ENCODE results near the gene TBL1X.
"Not testable (repeated sequence)": the region's sequence is repeated elsewhere in the genome, so short reads cannot be mapped to it uniquely, and the experiment has no call there.

The TBL1X gene

GRCh38 chrX:9525511-9526248 lies 60.8 kb downstream of the TBL1X start:
- Histone ChIP-seq H3K9me3 (ENCODE audit: control insufficient read depth, insufficient read depth, low read length) (no peaks in the 10 kb centered on the region), H3K36me3 (ENCODE audit: insufficient read depth, low read length) (no peaks in the 10 kb centered on the region), H3K9ac (ENCODE audit: low read depth, low read length) (no peak overlapping the region; the same call in 1 of the 2 replicates), H3K4me1 (ENCODE audit: insufficient read depth, low read length) (peaks cover 28% of the 10 kb centered on the region)

- Histone ChIP-seq H3K36me3 (ENCODE audit: insufficient read depth, low read length) (no peaks in the 10 kb centered on the region), H3K4me1 (ENCODE audit: insufficient read depth, low read length) (peaks cover 28% of the 10 kb centered on the region), H3K9ac (ENCODE audit: low read depth, low read length) (no peak overlapping the region), H3K9me3 (ENCODE audit: control insufficient read depth, insufficient read depth, low read length) (no peaks in the 10 kb centered on the region)
These were observed 62.1 kb downstream of the TBL1X start for GRCh38 chrX:9526965-9527364.

- H3K4me1 ChIP-seq (ENCODE audit: insufficient read depth, low read length): peaks cover 39% of the 10 kb centered on the region
- H3K36me3 ChIP-seq (ENCODE audit: insufficient read depth, low read length): no peaks in the 10 kb centered on the region
- no peak overlapping the region for H3K9ac ChIP-seq (ENCODE audit: low read depth, low read length)
- no peaks in the 10 kb centered on the region for H3K9me3 ChIP-seq (ENCODE audit: control insufficient read depth, insufficient read depth, low read length)
These were observed 63.6 kb downstream of the TBL1X start for GRCh38 chrX:9528498-9528897.

- Histone ChIP-seq H3K4me1 (ENCODE audit: insufficient read depth, low read length) (peaks cover 45% of the 10 kb centered on the region), H3K9me3 (ENCODE audit: control insufficient read depth, insufficient read depth, low read length) (no peaks in the 10 kb centered on the region), H3K36me3 (ENCODE audit: insufficient read depth, low read length) (no peaks in the 10 kb centered on the region), H3K9ac (ENCODE audit: low read depth, low read length) (no peak overlapping the region)
These were observed 64.4 kb downstream of the TBL1X start for GRCh38 chrX:9529223-9529622.

- H3K9me3 ChIP-seq (ENCODE audit: control insufficient read depth, insufficient read depth, low read length): no peaks in the 10 kb centered on the region
- peaks cover 61% of the 10 kb centered on the region for H3K4me1 ChIP-seq (ENCODE audit: insufficient read depth, low read length)
- no peaks in the 10 kb centered on the region for H3K36me3 ChIP-seq (ENCODE audit: insufficient read depth, low read length)
- H3K9ac ChIP-seq (ENCODE audit: low read depth, low read length): peak overlapping the region; percentile 17; the same call in 1 of the 2 replicates
These were observed 66.0 kb downstream of the TBL1X start for GRCh38 chrX:9530848-9531274.

- Histone ChIP-seq H3K4me1 (ENCODE audit: insufficient read depth, low read length) (peaks cover 53% of the 10 kb centered on the region), H3K9me3 (ENCODE audit: control insufficient read depth, insufficient read depth, low read length) (no peaks in the 10 kb centered on the region), H3K9ac (ENCODE audit: low read depth, low read length) (no peak overlapping the region), H3K36me3 (ENCODE audit: insufficient read depth, low read length) (no peaks in the 10 kb centered on the region)
These were observed 67.5 kb downstream of the TBL1X start for GRCh38 chrX:9532349-9532748.

- peaks cover 49% of the 10 kb centered on the region for H3K4me1 ChIP-seq (ENCODE audit: insufficient read depth, low read length)
These were observed 68.8 kb downstream of the TBL1X start for GRCh38 chrX:9533611-9534010.

GRCh38 chrX:9534686-9535085 lies 69.8 kb downstream of the TBL1X start:
- Histone ChIP-seq H3K9ac (ENCODE audit: low read depth, low read length) (no peak overlapping the region), H3K9me3 (ENCODE audit: control insufficient read depth, insufficient read depth, low read length) (no peaks in the 10 kb centered on the region), H3K4me1 (ENCODE audit: insufficient read depth, low read length) (peaks cover 42% of the 10 kb centered on the region), H3K36me3 (ENCODE audit: insufficient read depth, low read length) (no peaks in the 10 kb centered on the region)

More at GRCh38 chrX:9533611-9534010, 68.8 kb downstream of the TBL1X start:
- H3K36me3 ChIP-seq (ENCODE audit: insufficient read depth, low read length): no peaks in the 10 kb centered on the region
- H3K9ac ChIP-seq (ENCODE audit: low read depth, low read length): no peak overlapping the region
- H3K9me3 ChIP-seq (ENCODE audit: control insufficient read depth, insufficient read depth, low read length): no peaks in the 10 kb centered on the region

- Histone ChIP-seq H3K36me3 (ENCODE audit: insufficient read depth, low read length) (no peaks in the 10 kb centered on the region), H3K4me1 (ENCODE audit: insufficient read depth, low read length) (peaks cover 39% of the 10 kb centered on the region), H3K9me3 (ENCODE audit: control insufficient read depth, insufficient read depth, low read length) (no peaks in the 10 kb centered on the region), H3K9ac (ENCODE audit: low read depth, low read length) (no peak overlapping the region)
These were observed 70.2 kb downstream of the TBL1X start for GRCh38 chrX:9535101-9535500.

GRCh38 chrX:9536156-9536555 lies 71.3 kb downstream of the TBL1X start:
- H3K4me1 ChIP-seq (ENCODE audit: insufficient read depth, low read length): peaks cover 35% of the 10 kb centered on the region
- not testable (repeated sequence) for H3K36me3 ChIP-seq (ENCODE audit: insufficient read depth, low read length); H3K9ac ChIP-seq (ENCODE audit: low read depth, low read length); H3K9me3 ChIP-seq (ENCODE audit: control insufficient read depth, insufficient read depth, low read length)

GRCh38 chrX:9537781-9538180 lies 72.9 kb downstream of the TBL1X start:
- H3K9me3 ChIP-seq (ENCODE audit: control insufficient read depth, insufficient read depth, low read length): no peaks in the 10 kb centered on the region
- H3K36me3 ChIP-seq (ENCODE audit: insufficient read depth, low read length): no peaks in the 10 kb centered on the region
- no peak overlapping the region for H3K9ac ChIP-seq (ENCODE audit: low read depth, low read length)
- peaks cover 29% of the 10 kb centered on the region for H3K4me1 ChIP-seq (ENCODE audit: insufficient read depth, low read length)

- no peak overlapping the region for H3K9ac ChIP-seq (ENCODE audit: low read depth, low read length)
- H3K4me1 ChIP-seq (ENCODE audit: insufficient read depth, low read length): peaks cover 23% of the 10 kb centered on the region
- no peaks in the 10 kb centered on the region for H3K36me3 ChIP-seq (ENCODE audit: insufficient read depth, low read length)
- no peaks in the 10 kb centered on the region for H3K9me3 ChIP-seq (ENCODE audit: control insufficient read depth, insufficient read depth, low read length)
These were observed 73.7 kb downstream of the TBL1X start for GRCh38 chrX:9538544-9539045.

- H3K9ac ChIP-seq (ENCODE audit: low read depth, low read length): no peak overlapping the region
- H3K4me1 ChIP-seq (ENCODE audit: insufficient read depth, low read length): peaks cover 12% of the 10 kb centered on the region
- no peaks in the 10 kb centered on the region for H3K36me3 ChIP-seq (ENCODE audit: insufficient read depth, low read length)
- no peaks in the 10 kb centered on the region for H3K9me3 ChIP-seq (ENCODE audit: control insufficient read depth, insufficient read depth, low read length)
These were observed 74.9 kb downstream of the TBL1X start for GRCh38 chrX:9539605-9540387.

GRCh38 chrX:9542106-9542760 lies 77.4 kb downstream of the TBL1X start:
- Histone ChIP-seq H3K9ac (ENCODE audit: low read depth, low read length) (no peak overlapping the region), H3K9me3 (ENCODE audit: control insufficient read depth, insufficient read depth, low read length) (no peaks in the 10 kb centered on the region), H3K4me1 (ENCODE audit: insufficient read depth, low read length) (no peaks in the 10 kb centered on the region; the same call in 1 of the 2 replicates), H3K36me3 (ENCODE audit: insufficient read depth, low read length) (no peaks in the 10 kb centered on the region)
